IMR-90 (cell line): ENCODE measurements around the gene LCN12. TPM values are rescaled to one million over a fixed set of nuclear protein-coding genes. Genes with fewer than 3 reads are reported as not detected.

Source experiments
- ATAC-seq: fragments of 200-7000 bp; cut with Tn5 transposase; 2 replicates; pipeline ENCODE4 v1.9.1; 2020; ENCODE audit warnings: low read depth, mild to moderate bottlenecking, moderate library complexity
- BruUV-seq: library from RNA; stranded (reverse); fragments of 400-500 nt; replicated peaks from 2 replicates; lab custom pipeline; 2021; lab: Mats Ljungman, UMichigan
- CTCF ChIA-PET: fragments of 300-600 bp; formaldehyde crosslinking; extraction: SDS; loops from one replicate; lab custom pipeline; 2021; ENCODE audit warnings: antibody characterized with exemption; lab: Yijun Ruan, JAX
- POLR2A ChIA-PET: fragments of 300-600 bp; sonication (Branson Sonifier 250); formaldehyde crosslinking; loops from one replicate; lab custom pipeline; 2022; ENCODE audit warnings: antibody characterized with exemption; ENCODE audit not compliant: unreplicated experiment; lab: Charles Lee
- DNase-seq: peaks from one replicate; pipeline ENCODE4 v3.0.0; 2013
- H2AFZ ChIP-seq: replicated peaks from 2 replicates; pipeline ENCODE3; 2013; ENCODE audit warnings: low read length, mild to moderate bottlenecking; ENCODE audit not compliant: poor library complexity
- H2AK5ac ChIP-seq: 2 replicates; pipeline ENCODE4 v1.6.1; 2013; ENCODE audit warnings: low read depth, low read length, inconsistent platforms
- H2AK9ac ChIP-seq: replicated peaks from 2 replicates; pipeline ENCODE3; 2013; ENCODE audit warnings: mild to moderate bottlenecking, low read depth, low read length, moderate library complexity; ENCODE audit not compliant: poor library complexity
- H2BK120ac ChIP-seq: 2 replicates; pipeline ENCODE4 v1.6.1; 2013; ENCODE audit warnings: low read depth, low read length, inconsistent platforms
- H2BK15ac ChIP-seq: 3 replicates; pipeline ENCODE4 v1.6.1; 2013; ENCODE audit warnings: low read depth, low read length, inconsistent platforms
- H2BK20ac ChIP-seq: 2 replicates; pipeline ENCODE4 v1.6.1; 2013; ENCODE audit warnings: low read depth, mild to moderate bottlenecking, inconsistent platforms, low read length, moderate library complexity
- H2BK5ac ChIP-seq: 2 replicates; pipeline ENCODE4 v1.6.1; 2013; ENCODE audit warnings: mild to moderate bottlenecking, low read depth, low read length, inconsistent platforms; ENCODE audit not compliant: poor library complexity, severe bottlenecking
- H3K14ac ChIP-seq: replicated peaks from 2 replicates; pipeline ENCODE4 v1.6.1; 2013; ENCODE audit warnings: low read depth, low read length, inconsistent platforms
- H3K18ac ChIP-seq: 2 replicates; pipeline ENCODE4 v1.6.1; 2013; ENCODE audit warnings: low read depth, low read length, control low read depth
- H3K23ac ChIP-seq: 2 replicates; pipeline ENCODE4 v1.6.1; 2013; ENCODE audit warnings: low read depth, low read length, inconsistent platforms
- H3K27ac ChIP-seq: 2 replicates; pipeline ENCODE4 v1.5.1; 2013; ENCODE audit warnings: mild to moderate bottlenecking, control low read depth, low read length; ENCODE audit not compliant: insufficient read depth
- H3K27me3 ChIP-seq: 2 replicates; pipeline ENCODE4 v1.6.1; 2013; ENCODE audit warnings: low read length; ENCODE audit not compliant: control insufficient read depth, insufficient read depth
- H3K36me3 ChIP-seq: 2 replicates; pipeline ENCODE4 v1.6.1; 2013; ENCODE audit warnings: low read length, mixed read lengths; ENCODE audit not compliant: control insufficient read depth, insufficient read depth
- H3K4ac ChIP-seq: 2 replicates; pipeline ENCODE4 v1.6.1; 2013; ENCODE audit warnings: low read depth, low read length, inconsistent platforms
- H3K4me1 ChIP-seq: 2 replicates; pipeline ENCODE4 v1.6.1; 2013; ENCODE audit warnings: low read length, mixed read lengths; ENCODE audit not compliant: control insufficient read depth, insufficient read depth
- H3K4me2 ChIP-seq: 2 replicates; pipeline ENCODE4 v1.6.1; 2013; ENCODE audit warnings: low read depth, mild to moderate bottlenecking, control low read depth, low read length, moderate library complexity
- H3K4me3 ChIP-seq: 2 replicates; pipeline ENCODE4 v1.5.1; 2013; ENCODE audit warnings: low read depth, mild to moderate bottlenecking, control low read depth, low read length, moderate library complexity; ENCODE audit not compliant: insufficient read depth
- H3K56ac ChIP-seq: 2 replicates; pipeline ENCODE4 v1.6.1; 2013; ENCODE audit warnings: low read length, inconsistent platforms; ENCODE audit not compliant: insufficient read depth; ENCODE audit errors: extremely low read depth
- H3K79me1 ChIP-seq, 2 experiments: 2 replicates each; pipeline ENCODE4 v1.6.1; 2013; ENCODE audit warnings: low read length in 2 of 2, inconsistent platforms in 1 of 2, low read depth in 1 of 2
- H3K9ac ChIP-seq: 2 replicates; pipeline ENCODE4 v1.6.1; 2013; ENCODE audit warnings: low read depth, low read length, control low read depth
- H3K9me1 ChIP-seq: 2 replicates; pipeline ENCODE4 v1.6.1; 2013; ENCODE audit warnings: low read length, inconsistent platforms; ENCODE audit not compliant: insufficient read depth
- H3K9me3 ChIP-seq: 2 replicates; pipeline ENCODE4 v1.6.1; 2013; ENCODE audit warnings: low read length; ENCODE audit not compliant: control insufficient read depth, insufficient read depth
- H4K20me1 ChIP-seq: 2 replicates; pipeline ENCODE4 v1.6.1; 2013; ENCODE audit warnings: low read length, inconsistent platforms; ENCODE audit not compliant: insufficient read depth
- H4K5ac ChIP-seq: 2 replicates; pipeline ENCODE4 v1.6.1; 2013; ENCODE audit warnings: mild to moderate bottlenecking, low read depth, low read length, control low read depth
- H4K8ac ChIP-seq, 2 experiments: 2 replicates each; pipeline ENCODE4 v1.6.1; 2013; ENCODE audit warnings: low read depth in 2 of 2, low read length in 2 of 2, control low read depth in 1 of 2, inconsistent platforms in 1 of 2
- H4K91ac ChIP-seq: 2 replicates; pipeline ENCODE4 v1.6.1; 2013; ENCODE audit warnings: low read depth, low read length, inconsistent platforms; ENCODE audit not compliant: insufficient read depth
- CEBPB ChIP-seq: IDR thresholded peaks from 2 replicates; pipeline ENCODE4 v1.6.1; 2012; ENCODE audit warnings: low read depth, low read length, improper control_type of control experiment
- CHD1 ChIP-seq: IDR thresholded peaks from 2 replicates; pipeline ENCODE4 v1.6.1; 2012; ENCODE audit warnings: low read depth, low read length, improper control_type of control experiment
- FOS ChIP-seq: fragments of 150-350 bp; IDR thresholded peaks from 2 replicates; pipeline ENCODE4 v1.6.1; 2016; ENCODE audit warnings: low read depth, low read length
- MAFK ChIP-seq: IDR thresholded peaks from 2 replicates; pipeline ENCODE4 v1.6.1; 2012; ENCODE audit warnings: low read depth, low read length, improper control_type of control experiment
- MXI1 ChIP-seq: IDR thresholded peaks from 2 replicates; pipeline ENCODE4 v1.6.1; 2012; ENCODE audit warnings: low read depth, mild to moderate bottlenecking, low read length, moderate library complexity, borderline replicate concordance
- NFE2L2 ChIP-seq: fragments of 150-350 bp; IDR thresholded peaks from 2 replicates; pipeline ENCODE4 v1.6.1; 2016; ENCODE audit warnings: low read depth, mild to moderate bottlenecking, low read length
- POLR2A ChIP-seq: IDR thresholded peaks from 2 replicates; pipeline ENCODE4 v1.6.1; 2012; ENCODE audit warnings: mild to moderate bottlenecking, low read depth, low read length
- RAD21 ChIP-seq: IDR thresholded peaks from 2 replicates; pipeline ENCODE4 v1.6.1; 2012; ENCODE audit warnings: low read length, improper control_type of control experiment
- RCOR1 ChIP-seq: IDR thresholded peaks from 2 replicates; pipeline ENCODE4 v1.6.1; 2012; ENCODE audit warnings: mild to moderate bottlenecking, low read length, improper control_type of control experiment; ENCODE audit not compliant: insufficient replicate concordance
- RFX5 ChIP-seq: IDR thresholded peaks from 2 replicates; pipeline ENCODE4 v1.8.0; 2012; ENCODE audit warnings: low read depth, mild to moderate bottlenecking, low read length, moderate library complexity
- SMC3 ChIP-seq: fragments of 150-350 bp; IDR thresholded peaks from 2 replicates; pipeline ENCODE4 v1.6.1; 2016; ENCODE audit warnings: low read depth, mild to moderate bottlenecking, antibody characterized with exemption, low read length, moderate library complexity
- USF2 ChIP-seq: fragments of 150-350 bp; IDR thresholded peaks from 2 replicates; pipeline ENCODE4 v1.6.1; 2017; ENCODE audit warnings: mild to moderate bottlenecking, antibody characterized with exemption, low read length, low read depth
- WGBS, 2 experiments: methylation state at CpG; one replicate each; pipeline versions ENCODE4 v1.1.5 to v1.1.7; 2013; ENCODE audit warnings: missing lambda C conversion rate in 2 of 2; ENCODE audit not compliant: insufficient read length in 1 of 2; ENCODE audit errors: extremely low coverage in 2 of 2; 5-methylcytosine and 5-hydroxymethylcytosine counted together
- dilution Hi-C: fragments of 300-500 bp; cut with HindIII; formaldehyde crosslinking; loops from one replicate; pipeline ENCODE4 v1.14.3; 2018; ENCODE audit warnings: low sequenced_read_pairs; ENCODE audit not compliant: unreplicated experiment
- in situ Hi-C: fragments of 300-500 bp; cut with MboI; formaldehyde crosslinking; loops from 3 replicates; pipeline ENCODE4 v1.14.3; 2019; ENCODE audit warnings: low sequenced_read_pairs, inconsistent platforms, mixed read lengths
- intact Hi-C: fragments of 100-400 bp; cut with micrococcal nuclease; formaldehyde crosslinking; loops from 2 replicates; pipeline ENCODE4 v1.10.0; 2022
- polyA plus RNA-seq, 3 experiments: library from polyadenylated mRNA; depleted of rRNA; stranded (reverse); fragments of >200 nt; gene quantifications; 2 replicates each; pipeline ENCODE4 v1.2.3, GENCODE V29; 2012; ENCODE audit warnings: low replicate concordance in 1 of 3
- total RNA-seq: library from RNA; depleted of rRNA; stranded (reverse); fragments of >200 nt; gene quantifications from 2 replicates; pipeline ENCODE4 v1.2.3, GENCODE V29; 2012
- TF ChIP-seq, protein P1 (sequence below): conservative IDR thresholded peaks from 2 replicates; pipeline ENCODE4 v1.5.1; 2012; ENCODE audit warnings: mild to moderate bottlenecking, low read depth, low read length, improper control_type of control experiment

The LCN12 gene
- total and polyA plus RNA-seq, 2 of the 4 experiments (the other 2 are of a cell fraction) = 0.12 TPM; not detected in 1

DNA sequence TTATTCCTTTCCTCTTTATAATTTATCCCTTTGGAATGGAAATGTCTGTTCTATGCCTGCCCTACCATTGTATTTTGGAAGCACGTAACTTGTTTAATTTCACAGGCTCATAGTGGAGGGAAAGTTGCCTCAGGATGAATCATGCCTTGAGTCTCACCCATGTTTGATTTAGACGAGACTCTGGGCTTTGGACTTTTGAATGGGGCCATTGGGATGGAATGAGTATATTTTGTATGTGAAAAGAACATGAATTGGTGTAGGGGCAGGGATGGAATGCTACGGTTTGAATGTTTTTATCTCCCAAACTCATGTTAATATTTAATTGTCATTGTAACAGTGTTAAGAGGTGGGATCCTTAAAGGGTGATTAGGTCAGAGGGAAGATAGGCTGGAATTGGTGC, 17.8 kb upstream of the LCN12 start:
- Histone ChIP-seq H3K4me1 (no peaks in the 10 kb centered on the region), H2BK15ac (no peak overlapping the region), H2BK20ac (no peak overlapping the region), H3K27ac (no peak overlapping the region), H3K4me3 (no peak overlapping the region), H3K9me1 (no peaks in the 10 kb centered on the region; the same call in 1 of the 2 replicates), H2BK120ac (no peak overlapping the region), H2BK5ac (no peak overlapping the region), H4K20me1 (no peaks in the 10 kb centered on the region; the same call in 1 of the 2 replicates), H3K23ac (no peak overlapping the region), H3K9ac (no peak overlapping the region), H3K27me3 (no peaks in the 10 kb centered on the region), H3K36me3 (peaks cover 11% of the 10 kb centered on the region), H2AK9ac (no peak overlapping the region), H3K4ac (no peak overlapping the region), H3K56ac (no peak overlapping the region), H2AFZ (no peak overlapping the region), H3K9me3 (no peaks in the 10 kb centered on the region), H3K14ac (no peak overlapping the region), H3K4me2 (no peak overlapping the region), H4K8ac (no peak overlapping the region), H3K18ac (no peak overlapping the region), H2AK5ac (no peak overlapping the region), H4K5ac (no peak overlapping the region), H4K91ac (no peak overlapping the region), H3K79me1 (peaks cover 7 to 22% of the 10 kb centered on the region in 2 experiments; a peak in 2 of 4 replicates)
- ChIA-PET CTCF (no interaction called here), POLR2A (no interaction called here)
- no peak for DNase-seq
- WGBS, 2 experiments = 100% methylated on average over 1 of the region's 3 CpGs; no CpG with 5 or more reads in 1 of the 2 experiments
- dilution Hi-C loops = no loop called here
- no TSS peak for BruUV-seq
- ATAC-seq = no peak
- intact Hi-C loops = no loop called here
- in situ Hi-C loops = no loop called here
- TF ChIP-seq POLR2A (no peak), MXI1 (no peak), SMC3 (no peak), NFE2L2 (no peak), FOS (no peak), RAD21 (no peak), MAFK (no peak), RFX5 (no peak), CHD1 (no peak), CEBPB (no peak), USF2 (no peak), RCOR1 (no peak)
- TF ChIP-seq, protein P1, sequence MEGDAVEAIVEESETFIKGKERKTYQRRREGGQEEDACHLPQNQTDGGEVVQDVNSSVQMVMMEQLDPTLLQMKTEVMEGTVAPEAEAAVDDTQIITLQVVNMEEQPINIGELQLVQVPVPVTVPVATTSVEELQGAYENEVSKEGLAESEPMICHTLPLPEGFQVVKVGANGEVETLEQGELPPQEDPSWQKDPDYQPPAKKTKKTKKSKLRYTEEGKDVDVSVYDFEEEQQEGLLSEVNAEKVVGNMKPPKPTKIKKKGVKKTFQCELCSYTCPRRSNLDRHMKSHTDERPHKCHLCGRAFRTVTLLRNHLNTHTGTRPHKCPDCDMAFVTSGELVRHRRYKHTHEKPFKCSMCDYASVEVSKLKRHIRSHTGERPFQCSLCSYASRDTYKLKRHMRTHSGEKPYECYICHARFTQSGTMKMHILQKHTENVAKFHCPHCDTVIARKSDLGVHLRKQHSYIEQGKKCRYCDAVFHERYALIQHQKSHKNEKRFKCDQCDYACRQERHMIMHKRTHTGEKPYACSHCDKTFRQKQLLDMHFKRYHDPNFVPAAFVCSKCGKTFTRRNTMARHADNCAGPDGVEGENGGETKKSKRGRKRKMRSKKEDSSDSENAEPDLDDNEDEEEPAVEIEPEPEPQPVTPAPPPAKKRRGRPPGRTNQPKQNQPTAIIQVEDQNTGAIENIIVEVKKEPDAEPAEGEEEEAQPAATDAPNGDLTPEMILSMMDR = no peak
